Epithelial cell of esophagus (primary cell): ENCODE data around the gene ADORA2B.

Experiments used
- DNase-seq: peaks from one replicate; pipeline ENCODE4 v3.0.0; 2010; ENCODE audit warnings: low read depth
- H3K4me3 ChIP-seq: 2 replicates; pipeline ENCODE4 v1.5.1; 2011; ENCODE audit warnings: mild to moderate bottlenecking, low read length, control low read depth
- CTCF ChIP-seq: IDR thresholded peaks from 2 replicates; pipeline ENCODE4 v1.5.1; 2011; ENCODE audit warnings: low read depth, mild to moderate bottlenecking, low read length, control low read depth, inconsistent platforms; ENCODE audit not compliant: insufficient read depth; ENCODE audit errors: missing control alignments

Gene ADORA2B

GRCh38 chr17:15917021-15917437 is 27.9 kb upstream of the ADORA2B start:
- no peak for TF ChIP-seq CTCF
- no peak for DNase-seq
- no peak overlapping the region for H3K4me3 ChIP-seq

- no peak for DNase-seq
- H3K4me3 ChIP-seq, result no peak overlapping the region
- no peak for TF ChIP-seq CTCF
These were observed 27.4 kb upstream of the ADORA2B start for GRCh38 chr17:15917438-15918027.

- TF ChIP-seq CTCF, result no peak
- H3K4me3 ChIP-seq, result no peak overlapping the region
- DNase-seq, result no peak
These were observed 26.7 kb upstream of the ADORA2B start for GRCh38 chr17:15918261-15918660.

- no peak overlapping the region for H3K4me3 ChIP-seq
- TF ChIP-seq CTCF, result no peak
- DNase-seq, result no peak
These were observed 26.2 kb upstream of the ADORA2B start for GRCh38 chr17:15918661-15919259.

GRCh38 chr17:15919466-15919865 is 25.5 kb upstream of the ADORA2B start:
- no peak for DNase-seq
- no peak overlapping the region for H3K4me3 ChIP-seq
- no peak for TF ChIP-seq CTCF

- peak; percentile 91 for DNase-seq
- no peak overlapping the region for H3K4me3 ChIP-seq
- TF ChIP-seq CTCF, result no peak
These were observed 24.1 kb upstream of the ADORA2B start for GRCh38 chr17:15920758-15921239.

- TF ChIP-seq CTCF, result no peak
These were observed 23.3 kb upstream of the ADORA2B start for GRCh38 chr17:15921640-15922039.

More at GRCh38 chr17:15921640-15922039, 23.3 kb upstream of the ADORA2B start:
- no peak for DNase-seq
- H3K4me3 ChIP-seq, result no peak overlapping the region
